Right lobe of liver (tissue), 4 donors: ENCODE measurements around the gene LPAR1.

Source experiments
- CTCF ChIP-seq, 4 donors: fragments of 200-600 bp in 3 of 4; fragments of 450-650 bp in 1 of 4; IDR thresholded peaks; one replicate each; pipeline versions ENCODE4 v1.5.1 to v1.8.0; 2016 to 2022; ENCODE audit warnings: antibody characterized with exemption in 4 of 4, mild to moderate bottlenecking in 2 of 4
- POLR2A ChIP-seq: fragments of 450-650 bp; IDR thresholded peaks from one replicate; pipeline ENCODE4 v1.6.1; 2017; ENCODE audit warnings: antibody characterized with exemption, mild to moderate bottlenecking
- donor health status: DM: no; HTN: no; CAD: no.
- donor health status: DM: no; HTN: no; CAD: no.
- donor health status: DM: no; HTN: yes; CAD: no.

GRCh38 chr9:110900456-110900855, 137.8 kb downstream of the LPAR1 start:
- TF ChIP-seq CTCF (IDR thresholded peaks at IDR 0.05) (no peak), POLR2A (no peak)
